ENCODE measurements around the gene MXRA8. TPM values are rescaled to one million over a fixed set of nuclear protein-coding genes. Genes with fewer than 3 reads are reported as not detected.

Gene MXRA8
- total and polyA plus RNA-seq, 2 donors from 2014 or later: 26.0 to 64.7 TPM

- TF ChIP-seq CTCF (IDR thresholded peaks at IDR 0.05; ENCODE audit: borderline replicate concordance, extremely low read depth, insufficient read depth): no peak
- DNase-seq (no peak), FAIRE-seq (no peak)
- Histone ChIP-seq H3K27me3 (ENCODE audit: control insufficient read depth, insufficient read depth, low read length) (no peaks in the 10 kb centered on the region), H3K9me3 (ENCODE audit: control insufficient read depth in 2 of 3, insufficient read depth in 1 of 3, low read length in 3 of 3) (no peaks in the 10 kb centered on the region), H3K9ac (ENCODE audit: low read length in 3 of 3) (no peak overlapping the region), H3K36me3 (ENCODE audit: control insufficient read depth in 2 of 3, insufficient read depth in 3 of 3, low read length in 3 of 3) (peaks cover 4 to 12% (median 11%) of the 10 kb centered on the region in 3 donors), H3K4me1 (ENCODE audit: control insufficient read depth in 2 of 3, insufficient read depth in 2 of 3, low read depth in 1 of 3, low read length in 3 of 3) (peaks cover 0 to 6% (median 0%) of the 10 kb centered on the region in 3 donors), H3K27ac (ENCODE audit: low read depth in 2 of 2, low read length in 2 of 2) (no peak overlapping the region), H3K4me3 (ENCODE audit: low read length in 3 of 3) (no peak overlapping the region)
- intact Hi-C loops (cut with DNase I): no loop called here
These were observed 16.8 kb downstream of the MXRA8 start for GRCh38 chr1:1341549-1342021.

- H3K27ac ChIP-seq (ENCODE audit: low read depth in 2 of 2, low read length in 2 of 2): no peak overlapping the region
- no peak for DNase-seq
- H3K27me3 ChIP-seq (ENCODE audit: control insufficient read depth, insufficient read depth, low read length): no peaks in the 10 kb centered on the region
- TF ChIP-seq CTCF (IDR thresholded peaks at IDR 0.05; ENCODE audit: borderline replicate concordance, extremely low read depth, insufficient read depth): no peak
- H3K4me1 ChIP-seq (ENCODE audit: control insufficient read depth in 2 of 3, insufficient read depth in 2 of 3, low read depth in 1 of 3, low read length in 3 of 3): peaks cover 0 to 2% (median 0%) of the 10 kb centered on the region in 3 donors
- FAIRE-seq: no peak
- H3K9ac ChIP-seq (ENCODE audit: low read length in 3 of 3): no peak overlapping the region
- no peaks in the 10 kb centered on the region for H3K9me3 ChIP-seq (ENCODE audit: control insufficient read depth in 2 of 3, insufficient read depth in 1 of 3, low read length in 3 of 3)
- intact Hi-C loops (cut with DNase I): no loop called here
- peaks cover 4 to 12% (median 11%) of the 10 kb centered on the region in 3 donors for H3K36me3 ChIP-seq (ENCODE audit: control insufficient read depth in 2 of 3, insufficient read depth in 3 of 3, low read length in 3 of 3)
- H3K4me3 ChIP-seq (ENCODE audit: low read length in 3 of 3): no peak overlapping the region
These were observed 17.4 kb downstream of the MXRA8 start for GRCh38 chr1:1340791-1341548.

- Histone ChIP-seq H3K36me3 (ENCODE audit: control insufficient read depth in 2 of 3, insufficient read depth in 3 of 3, low read length in 3 of 3) (peaks cover 4 to 13% (median 11%) of the 10 kb centered on the region in 3 donors), H3K9ac (ENCODE audit: low read length in 3 of 3) (no peak overlapping the region), H3K27me3 (ENCODE audit: control insufficient read depth, insufficient read depth, low read length) (no peaks in the 10 kb centered on the region), H3K4me1 (ENCODE audit: control insufficient read depth in 2 of 3, insufficient read depth in 2 of 3, low read depth in 1 of 3, low read length in 3 of 3) (no peaks in the 10 kb centered on the region), H3K27ac (ENCODE audit: low read depth in 2 of 2, low read length in 2 of 2) (no peak overlapping the region), H3K9me3 (ENCODE audit: control insufficient read depth in 2 of 3, insufficient read depth in 1 of 3, low read length in 3 of 3) (no peaks in the 10 kb centered on the region), H3K4me3 (ENCODE audit: low read length in 3 of 3) (no peak overlapping the region)
- no peak for DNase-seq
- TF ChIP-seq CTCF (IDR thresholded peaks at IDR 0.05; ENCODE audit: borderline replicate concordance, extremely low read depth, insufficient read depth): no peak
- no peak for FAIRE-seq
- intact Hi-C loops (cut with DNase I): no loop called here
These were observed 18.2 kb downstream of the MXRA8 start for GRCh38 chr1:1340185-1340584.

All from kidney (tissue), 14 donors.